Measurements from ENCODE around the gene PACRG. TPM values are rescaled to one million over a fixed set of nuclear protein-coding genes. Genes with fewer than 3 reads are reported as not detected.

The PACRG gene
- polyA plus RNA-seq, 1 of the 3 experiments (the other 2 are of a cell fraction) = 0.56 TPM

DNA sequence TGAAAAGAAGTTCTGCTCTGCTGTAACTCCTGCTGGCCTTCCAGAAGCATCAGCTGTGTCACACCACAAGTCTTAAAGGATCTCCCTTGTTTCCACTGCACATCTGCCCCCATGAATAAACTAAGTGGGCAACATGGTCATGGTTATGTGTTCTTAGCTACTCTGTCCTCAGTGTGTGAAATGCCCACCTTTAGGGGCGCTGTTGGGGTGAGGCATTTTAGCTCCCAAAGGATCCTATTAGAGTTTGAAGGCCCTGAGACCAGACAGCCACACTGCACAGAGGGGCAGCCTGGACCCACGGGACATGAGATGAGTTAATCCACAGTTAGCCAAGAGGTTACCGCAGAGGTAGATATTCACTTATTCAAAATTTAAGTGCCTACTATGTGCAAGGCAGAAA is 392.4 kb downstream of the PACRG start:
- TF ChIP-seq RAD21 (IDR thresholded peaks at IDR 0.05; ENCODE audit: low read length) (no peak), MAX (IDR thresholded peaks at IDR 0.05; ENCODE audit: low read depth) (no peak), FOXM1 (IDR thresholded peaks at IDR 0.05; ENCODE audit: low read depth) (no peak), PBX3 (IDR thresholded peaks at IDR 0.05) (no peak), CHD2 (IDR thresholded peaks at IDR 0.05; ENCODE audit: low read length, partially characterized antibody) (no peak), POLR2AphosphoS5 (IDR thresholded peaks at IDR 0.05; ENCODE audit: low read depth, low read length) (no peak), EZH2phosphoT487 (IDR thresholded peaks at IDR 0.05; ENCODE audit: borderline replicate concordance, low read depth) (no peak), TAF1 (IDR thresholded peaks at IDR 0.05; ENCODE audit: borderline replicate concordance, low read depth, low read length) (no peak), GATA2 (CRISPR knock-in tag; IDR thresholded peaks at IDR 0.05) (no peak), TCF12 (IDR thresholded peaks at IDR 0.05) (no peak), GABPA (IDR thresholded peaks at IDR 0.05; ENCODE audit: low read depth) (no peak), MEF2A (IDR thresholded peaks at IDR 0.05; ENCODE audit: borderline replicate concordance, low read depth) (no peak), ELF1 (IDR thresholded peaks at IDR 0.05) (no peak), TEAD4 (IDR thresholded peaks at IDR 0.05; ENCODE audit: borderline replicate concordance, insufficient read depth) (no peak), RFX5 (IDR thresholded peaks at IDR 0.05; ENCODE audit: low read length) (no peak), NFIC (IDR thresholded peaks at IDR 0.05; ENCODE audit: borderline replicate concordance) (no peak)
- TF ChIP-seq, protein P1, sequence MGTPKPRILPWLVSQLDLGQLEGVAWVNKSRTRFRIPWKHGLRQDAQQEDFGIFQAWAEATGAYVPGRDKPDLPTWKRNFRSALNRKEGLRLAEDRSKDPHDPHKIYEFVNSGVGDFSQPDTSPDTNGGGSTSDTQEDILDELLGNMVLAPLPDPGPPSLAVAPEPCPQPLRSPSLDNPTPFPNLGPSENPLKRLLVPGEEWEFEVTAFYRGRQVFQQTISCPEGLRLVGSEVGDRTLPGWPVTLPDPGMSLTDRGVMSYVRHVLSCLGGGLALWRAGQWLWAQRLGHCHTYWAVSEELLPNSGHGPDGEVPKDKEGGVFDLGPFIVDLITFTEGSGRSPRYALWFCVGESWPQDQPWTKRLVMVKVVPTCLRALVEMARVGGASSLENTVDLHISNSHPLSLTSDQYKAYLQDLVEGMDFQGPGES (IDR thresholded peaks at IDR 0.05; ENCODE audit: low read depth, low read length) = no peak
- no peaks in the 10 kb centered on the region for H3F3A ChIP-seq (replicated peaks; ENCODE audit: insufficient read depth)
- no peaks in the 10 kb centered on the region for H3K36me3 ChIP-seq (replicated peaks in 1 of 2; ENCODE audit: control insufficient read depth in 1 of 2, insufficient read depth in 2 of 2, low read length in 1 of 2)
- no peak overlapping the region for H3K4me2 ChIP-seq
- 53% methylated on average over 3 of the region's 3 CpGs for WGBS (ENCODE audit: low lambda C conversion rate)
- no peaks in the 10 kb centered on the region for H3K9me3 ChIP-seq
- no peaks in the 10 kb centered on the region for H3K4me1 ChIP-seq (ENCODE audit: control insufficient read depth in 1 of 2, insufficient read depth in 2 of 2, low read depth in 1 of 2, low read length in 1 of 2)
- H2AFZ ChIP-seq (ENCODE audit: low read depth) = no peak overlapping the region
- H3K9ac ChIP-seq = no peak overlapping the region
- no peaks in the 10 kb centered on the region for H3K9me2 ChIP-seq
- ChIA-PET POLR2A (no interaction called here), CTCF (no interaction called here)
- H3K27ac ChIP-seq (ENCODE audit: low read depth in 2 of 2, low read length in 1 of 2) = no peak overlapping the region
- DNase-seq = no peak
- H3K79me2 ChIP-seq (ENCODE audit: insufficient read depth) = no peaks in the 10 kb centered on the region
- H4K20me1 ChIP-seq (ENCODE audit: insufficient read depth) = no peaks in the 10 kb centered on the region
- H3K27me3 ChIP-seq (ENCODE audit: insufficient read depth) = no peaks in the 10 kb centered on the region
- H3K4me3 ChIP-seq (ENCODE audit: low read depth in 2 of 2, low read length in 1 of 2) = no peak overlapping the region

DNA sequence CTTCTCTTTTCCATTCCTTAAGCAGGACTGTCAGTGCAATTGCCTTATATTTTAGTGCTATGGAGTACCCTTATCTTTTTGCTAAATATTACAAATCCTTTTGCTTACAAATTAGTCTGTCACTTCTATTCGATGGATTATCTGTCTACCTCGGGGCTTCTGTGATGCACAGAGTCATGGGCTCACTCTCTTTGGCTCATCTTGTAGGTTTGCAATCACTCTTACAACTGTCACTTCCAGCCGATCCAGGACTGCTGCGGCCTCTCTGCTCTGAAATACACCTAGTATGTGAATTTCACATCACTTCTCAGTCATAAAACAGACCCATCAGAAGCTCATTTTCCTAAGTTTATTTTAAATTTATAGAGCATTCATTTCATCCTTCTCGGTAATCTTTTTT is 393.5 kb downstream of the PACRG start:
- H3K4me3 ChIP-seq (ENCODE audit: low read depth in 2 of 2, low read length in 1 of 2) = no peak overlapping the region
- H3K27ac ChIP-seq (ENCODE audit: low read depth in 2 of 2, low read length in 1 of 2) = no peak overlapping the region
- WGBS (ENCODE audit: low lambda C conversion rate) = 67% methylated on average over 5 of the region's 5 CpGs
- no peak for DNase-seq
- H3K4me1 ChIP-seq (ENCODE audit: control insufficient read depth in 1 of 2, insufficient read depth in 2 of 2, low read depth in 1 of 2, low read length in 1 of 2) = no peaks in the 10 kb centered on the region
- H3K9me3 ChIP-seq = no peaks in the 10 kb centered on the region
- no peaks in the 10 kb centered on the region for H3K9me2 ChIP-seq
- H4K20me1 ChIP-seq (ENCODE audit: insufficient read depth) = no peaks in the 10 kb centered on the region
- no peaks in the 10 kb centered on the region for H3K36me3 ChIP-seq (replicated peaks in 1 of 2; ENCODE audit: control insufficient read depth in 1 of 2, insufficient read depth in 2 of 2, low read length in 1 of 2)
- TF ChIP-seq SMC3 (IDR thresholded peaks at IDR 0.05; ENCODE audit: low read depth, low read length) (no peak), EZH2phosphoT487 (IDR thresholded peaks at IDR 0.05; ENCODE audit: borderline replicate concordance, low read depth) (no peak), TCF12 (IDR thresholded peaks at IDR 0.05) (no peak), YY1 (IDR thresholded peaks at IDR 0.05; ENCODE audit: low read depth) (no peak), NFIC (IDR thresholded peaks at IDR 0.05; ENCODE audit: borderline replicate concordance) (no peak), ELF1 (IDR thresholded peaks at IDR 0.05) (no peak), PBX3 (IDR thresholded peaks at IDR 0.05) (no peak), MAX (IDR thresholded peaks at IDR 0.05; ENCODE audit: low read depth) (no peak), SIN3A (IDR thresholded peaks at IDR 0.05; ENCODE audit: borderline replicate concordance, low read depth, low read length) (no peak), ZBTB33 (IDR thresholded peaks at IDR 0.05; ENCODE audit: borderline replicate concordance, low read depth) (no peak), GATA2 (CRISPR knock-in tag; IDR thresholded peaks at IDR 0.05) (no peak)
- TF ChIP-seq, protein P1 (IDR thresholded peaks at IDR 0.05; ENCODE audit: low read depth, low read length) = no peak
- CTCF ChIA-PET = no interaction called here
- no peaks in the 10 kb centered on the region for H3F3A ChIP-seq (replicated peaks; ENCODE audit: insufficient read depth)
- H3K27me3 ChIP-seq (ENCODE audit: insufficient read depth) = no peaks in the 10 kb centered on the region
- no peak overlapping the region for H3K4me2 ChIP-seq
- no peak overlapping the region for H2AFZ ChIP-seq (ENCODE audit: low read depth)
- POLR2A ChIA-PET = interaction anchor here (0.6 kb wide), 1 partner anchor 95 kb away, joined by 3 read pairs; no protein-coding TSS in a partner anchor
- no peaks in the 10 kb centered on the region for H3K79me2 ChIP-seq (ENCODE audit: insufficient read depth)
- no peak overlapping the region for H3K9ac ChIP-seq
